ENCODE results near the gene TUBA3D. TPM values are rescaled to one million over a fixed set of nuclear protein-coding genes. Genes with fewer than 3 reads are reported as not detected.
"Not testable (repeated sequence)": the region's sequence is repeated elsewhere in the genome, so short reads cannot be mapped to it uniquely, and the experiment has no call there.

TUBA3D gene
- total RNA-seq, 3 donors from 2014 or later = not detected

DNA sequence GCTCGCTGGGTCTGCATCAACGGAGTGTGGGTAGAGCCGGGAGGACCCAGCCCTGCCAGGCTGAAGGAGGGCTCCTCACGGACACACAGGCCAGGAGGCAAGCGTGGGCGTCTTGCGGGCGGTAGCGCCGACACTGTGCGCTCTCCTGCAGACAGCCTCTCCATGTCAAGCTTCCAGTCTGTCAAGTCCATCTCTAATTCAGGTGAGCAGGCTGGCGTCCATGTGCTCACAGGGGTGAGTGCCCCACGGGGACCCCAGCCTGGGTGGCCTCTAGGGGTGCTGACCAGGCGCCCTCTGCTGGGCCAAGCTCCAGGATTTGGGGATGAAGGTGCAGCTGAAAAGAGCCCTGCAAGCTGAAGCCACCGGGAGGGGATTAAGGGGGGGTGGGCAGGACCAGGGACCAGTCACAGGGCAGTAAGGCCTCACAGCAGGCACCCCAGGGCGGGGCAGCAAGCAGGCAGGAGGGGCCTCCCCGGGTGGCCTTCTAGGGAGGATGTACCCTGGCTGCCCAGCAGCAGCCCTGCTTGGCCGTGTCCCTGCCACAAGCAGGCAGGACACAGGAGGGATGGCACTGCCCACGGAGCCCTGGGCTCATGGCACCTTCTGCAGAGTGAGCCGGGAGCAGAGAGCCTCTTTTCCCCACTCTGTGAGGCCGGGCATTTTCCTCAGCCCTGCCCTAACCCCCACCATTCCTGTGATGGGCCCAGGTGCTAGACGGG lies 54.9 kb downstream of the TUBA3D start:
- not testable (repeated sequence) for H3K27me3 Mint-ChIP-seq (ENCODE audit: low read depth); DNase-seq; ATAC-seq; H3K36me3 Mint-ChIP-seq (ENCODE audit: insufficient read depth); H3K9me3 Mint-ChIP-seq; H3K4me3 Mint-ChIP-seq
- H3K4me1 Mint-ChIP-seq (ENCODE audit: low read depth) = peaks cover 14% of the 10 kb centered on the region

DNA sequence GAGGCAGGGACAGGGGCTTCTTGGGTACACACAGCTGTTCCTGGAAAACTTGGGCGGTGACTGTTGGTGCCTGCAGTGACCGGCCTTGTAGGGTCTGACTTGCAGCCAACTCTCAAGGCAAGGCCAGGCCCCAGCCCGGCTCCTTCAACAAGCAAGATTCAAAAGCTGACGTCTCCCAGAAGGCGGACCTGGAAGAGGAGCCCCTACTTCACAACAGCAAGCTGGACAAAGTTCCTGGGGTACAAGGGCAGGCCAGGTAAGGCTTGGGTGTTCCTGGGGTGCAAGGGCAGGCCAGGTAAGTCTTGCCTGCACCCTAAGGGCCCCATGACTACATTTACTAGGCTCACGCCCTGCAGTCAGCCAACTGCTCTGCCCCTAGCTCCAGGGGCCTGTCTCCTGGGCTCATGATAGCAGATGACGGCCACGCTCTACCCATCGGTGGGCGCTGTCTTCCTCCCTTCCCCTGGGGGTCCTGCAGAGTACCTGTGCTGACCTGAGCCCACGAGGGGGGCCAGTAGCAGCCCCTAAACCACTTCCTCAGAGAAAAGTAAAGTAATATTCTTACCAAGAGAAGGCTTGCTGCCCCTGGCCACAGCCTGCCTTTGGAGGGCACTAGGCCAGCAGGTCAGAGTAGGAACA lies 55.7 kb downstream of the TUBA3D start:
- not testable (repeated sequence) for H3K9me3 Mint-ChIP-seq; ATAC-seq; H3K27me3 Mint-ChIP-seq (ENCODE audit: low read depth); H3K36me3 Mint-ChIP-seq (ENCODE audit: insufficient read depth); H3K4me3 Mint-ChIP-seq; DNase-seq
- peaks cover 12% of the 10 kb centered on the region for H3K4me1 Mint-ChIP-seq (ENCODE audit: low read depth)

Other genes starting within 250 kb of the TUBA3D start
- under 1 TPM in 1 of 3 donors, not detected in 2; 0.05 TPM for gene RAB6D, start 112.0 kb upstream of the TUBA3D start, total RNA-seq
- 100 to 1,000 TPM in 2 of 3 donors, 10 to 100 TPM in 1; 54.5 to 166 (median 115) TPM for gene MZT2A, start 16.3 kb downstream of the TUBA3D start, total RNA-seq
- gene CCDC74A, start 51.8 kb downstream of the TUBA3D start, total RNA-seq = 1 to 10 TPM in 2 of 3 donors, under 1 TPM in 1; 0.90 to 1.2 (median 1.0) TPM